Cortex of kidney (tissue), 1 donor: Measurements from ENCODE around the gene AGAP1.
"Not testable (repeated sequence)": the region's sequence is repeated elsewhere in the genome, so short reads cannot be mapped to it uniquely, and the experiment has no call there.

Experiments used
- DNase-seq: peaks from one replicate; lab custom pipeline; 2025; lab: John Stamatoyannopoulos, UW

AGAP1 gene

GRCh38 chr2:235592430-235592829 lies 98.6 kb downstream of the AGAP1 start:
- DNase-seq: no peak

- DNase-seq: no peak
Measured at GRCh38 chr2:235592836-235593235, 99.0 kb downstream of the AGAP1 start.

- no peak for DNase-seq
Measured at GRCh38 chr2:235594041-235594440, 100.2 kb downstream of the AGAP1 start.

- no peak for DNase-seq
Measured at GRCh38 chr2:235594964-235595363, 101.1 kb downstream of the AGAP1 start.

GRCh38 chr2:235595422-235596010 lies 101.7 kb downstream of the AGAP1 start:
- no peak for DNase-seq

GRCh38 chr2:235596272-235596671 lies 102.4 kb downstream of the AGAP1 start:
- no peak for DNase-seq

- DNase-seq: no peak
Measured at GRCh38 chr2:235597081-235597615, 103.3 kb downstream of the AGAP1 start.

- DNase-seq: no peak
Measured at GRCh38 chr2:235598026-235598425, 104.2 kb downstream of the AGAP1 start.

- no peak for DNase-seq
Measured at GRCh38 chr2:235598532-235599531, 105.0 kb downstream of the AGAP1 start.

GRCh38 chr2:235599596-235600338 lies 105.9 kb downstream of the AGAP1 start:
- no peak for DNase-seq

GRCh38 chr2:235600406-235600805 lies 106.6 kb downstream of the AGAP1 start:
- no peak for DNase-seq

- no peak for DNase-seq
Measured at GRCh38 chr2:235600926-235601325, 107.1 kb downstream of the AGAP1 start.

GRCh38 chr2:235601960-235602704 lies 108.3 kb downstream of the AGAP1 start:
- DNase-seq: no peak

- not testable (repeated sequence) for DNase-seq
Measured at GRCh38 chr2:235602971-235603370, 109.1 kb downstream of the AGAP1 start.

- DNase-seq: no peak
Measured at GRCh38 chr2:235603659-235604058, 109.8 kb downstream of the AGAP1 start.

- no peak for DNase-seq
Measured at GRCh38 chr2:235605312-235606003, 111.6 kb downstream of the AGAP1 start.

GRCh38 chr2:235606004-235606715 lies 112.3 kb downstream of the AGAP1 start:
- no peak for DNase-seq

- DNase-seq: no peak
Measured at GRCh38 chr2:235607546-235608199, 113.8 kb downstream of the AGAP1 start.

GRCh38 chr2:235608200-235608887 lies 114.5 kb downstream of the AGAP1 start:
- DNase-seq: no peak
